Uterus (tissue), 2 donors: ENCODE measurements around the gene EOLA1.

Experiments used
- CTCF ChIP-seq, 4 experiments: fragments of 200-600 bp in 2 of 4; fragments of 450-650 bp in 2 of 4; sonication (generic) in 2 of 4; IDR thresholded peaks; one replicate each; pipeline ENCODE4 v1.5.1; 2016 to 2019; ENCODE audit warnings: antibody characterized with exemption in 4 of 4, mild to moderate bottlenecking in 2 of 4, moderate library complexity in 1 of 4
- POLR2A ChIP-seq, 2 donors: fragments of 450-650 bp; IDR thresholded peaks; one replicate each; pipeline ENCODE4 v1.6.1; 2016; ENCODE audit warnings: antibody characterized with exemption in 2 of 2, mild to moderate bottlenecking in 1 of 2, moderate library complexity in 1 of 2

- TF ChIP-seq CTCF (IDR thresholded peaks at IDR 0.05) (no peak), POLR2A (IDR thresholded peaks at IDR 0.05) (no peak)
Observed at GRCh38 chrX:149531599-149531998, 9.2 kb upstream of the EOLA1 start.
